ENCODE results near the gene TRAF7. TPM values are rescaled to one million over a fixed set of nuclear protein-coding genes. Genes with fewer than 3 reads are reported as not detected.
"Not testable (repeated sequence)": the region's sequence is repeated elsewhere in the genome, so short reads cannot be mapped to it uniquely, and the experiment has no call there.

TRAF7 gene
- polyA plus RNA-seq, 4 donors: 42.9 to 63.3 (median 55.5) TPM

- DNase-seq (ENCODE audit: low read depth in 4 of 4, low spot score in 2 of 4): no peak
Measured at GRCh38 chr16:2121853-2122252, 33.7 kb upstream of the TRAF7 start.

DNA sequence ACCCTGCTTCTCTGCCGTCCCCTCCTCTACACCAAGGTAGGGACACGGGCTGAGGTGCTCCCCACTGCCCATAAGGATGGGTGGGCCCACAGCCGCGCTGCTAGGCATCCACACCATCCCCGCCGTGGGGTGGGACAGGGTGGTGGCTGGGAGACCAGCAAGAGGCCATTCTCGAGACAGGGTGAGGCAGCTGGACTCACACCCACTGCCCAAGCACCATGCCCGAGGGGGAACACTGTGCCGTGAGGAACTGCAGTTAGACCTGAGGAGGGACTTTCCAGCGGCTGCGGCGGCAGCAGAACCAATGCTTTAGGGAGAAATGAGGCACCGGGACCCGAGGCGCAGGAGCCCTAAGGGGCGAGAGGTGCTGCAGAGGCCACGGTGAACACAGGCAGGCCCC, 33.2 kb upstream of the TRAF7 start:
- no peak for DNase-seq (ENCODE audit: low read depth in 4 of 4, low spot score in 2 of 4)

DNA sequence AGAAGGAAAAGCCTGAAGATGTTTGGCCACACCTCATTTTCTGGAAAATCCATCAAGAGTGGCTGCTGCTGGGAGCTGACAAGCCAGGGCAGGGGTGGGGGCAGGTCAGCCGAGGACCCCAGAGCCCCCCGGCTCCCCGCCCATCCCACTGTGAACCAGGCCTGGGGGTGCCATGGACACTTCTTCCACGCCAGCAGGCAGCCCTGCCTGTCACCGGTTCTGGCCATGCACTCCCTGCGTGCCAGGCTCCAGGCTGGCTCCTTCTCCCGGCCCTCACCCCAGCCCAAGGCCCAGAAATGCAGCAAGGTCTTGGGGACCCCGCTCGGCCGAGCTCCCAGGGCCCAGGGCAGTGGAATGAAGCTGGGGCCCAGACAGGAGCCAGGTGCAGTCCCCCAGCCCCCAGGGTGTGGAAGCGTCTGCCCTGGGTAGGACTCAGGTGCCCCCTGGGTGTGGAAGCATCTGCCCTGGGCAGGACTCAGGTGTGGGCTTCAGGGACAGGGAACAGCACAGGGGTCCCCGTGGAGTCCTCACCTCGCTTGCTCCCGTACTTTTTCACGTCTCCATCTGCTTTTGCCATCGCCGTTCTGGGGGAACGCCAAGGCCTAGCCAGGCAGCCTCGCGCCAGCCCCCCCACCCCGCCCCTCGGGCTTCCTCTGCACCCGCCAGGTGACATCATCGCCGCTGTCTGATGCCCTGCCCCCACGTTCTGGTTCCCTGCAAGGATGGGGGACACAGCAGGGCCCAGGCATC, 32.5 kb upstream of the TRAF7 start:
- not testable (repeated sequence) for DNase-seq (ENCODE audit: low read depth in 4 of 4, low spot score in 2 of 4)

- DNase-seq (ENCODE audit: low read depth in 4 of 4, low spot score in 2 of 4): not testable (repeated sequence)
Measured at GRCh38 chr16:2123706-2124376, 31.7 kb upstream of the TRAF7 start.

GRCh38 chr16:2124377-2124693, 31.2 kb upstream of the TRAF7 start:
- not testable (repeated sequence) for DNase-seq (ENCODE audit: low read depth in 4 of 4, low spot score in 2 of 4)

- DNase-seq (ENCODE audit: low read depth in 4 of 4, low spot score in 2 of 4): peak in 1 of 4 donors; percentile 64
Measured at GRCh38 chr16:2124694-2125444, 30.7 kb upstream of the TRAF7 start.

DNA sequence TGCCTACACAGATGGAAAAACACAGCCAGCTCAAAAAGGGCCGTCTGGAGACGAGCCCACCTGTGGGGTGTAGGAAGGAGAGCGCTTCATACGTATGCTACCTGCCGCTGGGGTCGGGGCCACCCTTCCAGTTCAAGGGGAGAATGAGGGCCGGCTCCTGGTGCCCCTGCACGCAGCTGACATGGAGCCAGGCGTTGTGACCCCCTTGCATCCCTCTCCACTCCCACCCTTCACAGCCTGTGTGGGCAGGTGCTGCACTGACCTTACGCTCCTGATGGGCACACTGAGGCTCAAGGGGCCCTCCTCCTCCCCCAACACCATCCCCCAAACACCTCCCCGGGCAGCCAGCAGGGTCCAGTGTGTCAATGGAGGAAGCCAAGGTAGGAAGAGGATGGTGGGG, 30.0 kb upstream of the TRAF7 start:
- DNase-seq (ENCODE audit: low read depth in 4 of 4, low spot score in 2 of 4): not testable (repeated sequence)

DNA sequence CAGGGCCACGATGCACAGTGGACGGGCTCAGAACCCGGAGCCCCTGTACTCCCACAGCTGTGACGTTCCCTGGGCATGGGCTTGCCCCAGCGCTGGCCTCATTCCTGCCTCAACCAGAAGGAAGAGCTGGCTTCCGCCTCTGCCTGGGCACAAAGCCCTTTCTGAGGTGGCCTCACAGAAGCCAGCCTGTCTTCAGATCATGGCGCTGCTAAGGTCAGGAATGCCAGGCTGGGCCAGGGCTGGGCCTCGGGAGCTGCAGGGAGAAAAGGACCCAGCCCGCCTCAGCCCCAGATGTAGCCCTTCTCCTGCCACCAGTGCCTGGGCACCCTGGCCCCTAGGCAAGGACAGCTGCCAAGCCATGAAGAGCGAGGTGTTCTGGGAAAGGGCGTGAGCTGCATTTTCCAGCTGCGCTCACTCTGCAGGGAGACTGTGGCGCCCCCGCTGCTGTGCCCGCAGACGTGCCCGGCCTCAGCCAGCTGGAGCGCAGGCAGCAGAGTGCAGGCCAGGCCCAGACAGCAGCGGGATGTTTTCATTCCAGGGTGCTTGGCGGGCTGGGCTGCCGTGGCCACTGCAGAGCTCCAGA, 29.3 kb upstream of the TRAF7 start:
- DNase-seq (ENCODE audit: low read depth in 4 of 4, low spot score in 2 of 4): not testable (repeated sequence)

DNA sequence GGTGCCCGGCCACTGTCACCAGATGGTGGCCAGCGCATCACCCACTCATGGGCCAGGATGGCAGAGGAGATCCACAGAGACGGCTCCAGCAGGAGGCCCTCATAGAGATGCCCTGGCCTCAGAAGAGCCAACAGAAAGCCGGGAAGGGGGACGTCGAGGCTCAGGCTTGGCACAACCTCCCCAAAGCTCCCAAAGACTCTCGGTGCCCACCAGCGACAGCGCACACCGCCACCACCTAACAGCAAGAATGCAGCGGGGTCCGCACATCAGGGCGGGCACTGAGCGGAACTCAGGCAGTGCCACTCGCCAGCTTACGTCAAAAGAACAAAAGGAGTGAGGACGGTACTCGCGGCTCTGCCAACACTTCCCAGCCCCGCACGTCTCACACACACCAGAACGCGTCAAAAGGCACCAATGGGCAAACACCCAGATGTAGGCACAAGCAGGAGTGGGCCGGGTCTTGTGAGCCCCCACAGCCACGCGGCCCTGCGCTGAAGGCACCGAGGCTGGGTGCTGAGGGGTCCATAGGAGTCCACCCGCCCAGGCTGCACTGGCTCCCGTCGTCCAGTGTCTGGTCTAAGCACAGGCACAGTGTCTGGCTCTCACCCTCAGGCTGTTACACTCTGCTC, 28.5 kb upstream of the TRAF7 start:
- DNase-seq (ENCODE audit: low read depth in 4 of 4, low spot score in 2 of 4): not testable (repeated sequence)

DNA sequence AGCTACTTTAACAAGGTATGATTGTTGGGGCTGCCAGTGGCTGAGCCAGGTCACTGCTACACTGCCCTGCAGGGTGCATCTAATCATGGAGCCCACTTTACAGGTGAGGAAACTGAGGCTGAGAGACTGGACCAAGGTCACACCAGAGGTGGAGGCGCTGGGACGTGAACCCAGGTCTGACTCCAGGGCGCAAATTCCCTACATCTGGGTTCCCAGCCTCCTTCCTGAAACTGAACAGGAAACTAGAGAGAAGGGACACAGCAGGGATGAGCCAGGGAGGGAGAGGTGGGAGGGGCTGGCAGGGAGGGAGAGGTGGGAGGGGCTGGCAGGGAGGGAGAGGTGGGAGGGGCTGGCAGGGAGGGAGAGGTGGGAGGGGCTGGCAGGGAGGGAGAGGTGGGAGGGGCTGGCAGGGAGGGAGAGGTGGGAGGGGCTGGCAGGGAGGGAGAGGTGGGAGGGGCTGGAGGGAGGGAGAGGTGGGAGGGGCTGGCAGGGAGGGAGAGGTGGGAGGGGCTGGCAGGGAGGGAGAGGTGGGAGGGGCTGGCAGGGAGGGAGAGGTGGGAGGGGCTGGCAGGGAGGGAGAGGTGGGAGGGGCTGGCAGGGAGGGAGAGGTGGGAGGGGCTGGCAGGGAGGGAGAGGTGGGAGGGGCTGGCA, 27.8 kb upstream of the TRAF7 start:
- not testable (repeated sequence) for DNase-seq (ENCODE audit: low read depth in 4 of 4, low spot score in 2 of 4)

- not testable (repeated sequence) for DNase-seq (ENCODE audit: low read depth in 4 of 4, low spot score in 2 of 4)
Measured at GRCh38 chr16:2129251-2129650, 26.3 kb upstream of the TRAF7 start.

- not testable (repeated sequence) for DNase-seq (ENCODE audit: low read depth in 4 of 4, low spot score in 2 of 4)
Measured at GRCh38 chr16:2129890-2130447, 25.6 kb upstream of the TRAF7 start.

GRCh38 chr16:2133797-2134196, 21.8 kb upstream of the TRAF7 start:
- DNase-seq (ENCODE audit: low read depth in 4 of 4, low spot score in 2 of 4): not testable (repeated sequence)

DNA sequence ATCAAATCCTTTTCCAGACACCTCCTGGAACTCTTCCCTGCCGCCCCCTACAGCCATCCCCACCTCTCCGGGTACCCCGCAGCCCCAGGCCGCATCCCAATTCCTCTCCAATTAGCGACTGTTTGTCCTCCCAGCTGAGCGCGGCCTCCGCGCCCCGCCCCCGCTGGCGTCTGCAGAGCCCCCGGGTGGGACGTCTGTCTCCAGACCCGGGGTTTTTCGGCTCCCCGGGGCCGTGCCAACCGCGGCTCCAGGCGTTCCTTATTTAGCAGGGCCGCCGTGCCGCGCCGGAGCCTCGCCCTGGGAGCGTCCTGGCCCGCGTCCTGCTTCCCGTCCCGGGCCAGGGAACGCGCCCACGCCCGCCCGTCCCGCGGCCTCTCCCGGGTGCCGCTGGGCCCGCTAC, 20.5 kb upstream of the TRAF7 start:
- not testable (repeated sequence) for DNase-seq (ENCODE audit: low read depth in 4 of 4, low spot score in 2 of 4)

- peak in 3 of 4 donors; percentile 56 to 88 (median 86) for DNase-seq (ENCODE audit: low read depth in 4 of 4, low spot score in 2 of 4)
Measured at GRCh38 chr16:2135770-2136490, 19.7 kb upstream of the TRAF7 start, which contains the start of gene PKD1. Gene PKD1 (minus strand): TSS chr16:2135898. CDS start chr16:2135689, 209 bp downstream.

GRCh38 chr16:2142942-2143877, 12.4 kb upstream of the TRAF7 start:
- DNase-seq (ENCODE audit: low read depth in 4 of 4, low spot score in 2 of 4): no peak

DNA sequence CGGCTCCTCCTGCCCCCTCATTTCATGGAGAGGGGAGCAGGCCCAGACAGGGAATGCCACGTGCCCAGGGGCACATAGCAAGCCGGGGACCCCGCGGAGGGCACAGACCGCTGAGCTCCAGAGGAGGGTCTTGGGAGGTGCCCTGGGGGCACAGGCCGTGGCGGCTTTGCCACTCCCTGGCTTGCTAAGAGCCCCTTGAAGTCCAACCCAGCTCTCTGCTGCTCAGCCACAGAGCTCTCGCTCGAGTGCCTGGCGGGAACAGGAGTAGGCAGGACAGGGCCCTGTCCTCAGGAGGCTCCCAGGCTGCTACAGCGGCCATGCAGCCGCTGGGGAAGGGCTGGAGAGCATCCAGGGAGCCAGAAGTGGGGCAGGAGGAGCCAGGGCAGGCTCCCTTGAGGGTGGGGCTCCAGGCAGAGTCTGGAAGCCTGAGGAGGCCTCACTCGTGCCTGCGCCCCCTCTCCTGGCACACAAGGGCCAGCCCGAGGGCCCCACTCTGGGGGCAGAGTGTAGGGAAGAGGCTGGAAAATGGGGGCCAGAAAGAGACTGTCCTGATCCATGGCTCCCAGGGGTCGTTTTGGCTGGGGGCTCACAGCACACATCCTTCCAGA, 11.6 kb upstream of the TRAF7 start:
- no peak for DNase-seq (ENCODE audit: low read depth in 4 of 4, low spot score in 2 of 4)

GRCh38 chr16:2145843-2146242, 9.7 kb upstream of the TRAF7 start:
- DNase-seq (ENCODE audit: low read depth in 4 of 4, low spot score in 2 of 4): no peak

Measured in left renal cortex interstitium (tissue), 4 donors.